Putamen (tissue), 1 donor: ENCODE measurements around the gene PRR3.
"Not testable (repeated sequence)": the region's sequence is repeated elsewhere in the genome, so short reads cannot be mapped to it uniquely, and the experiment has no call there.

Experiments used
- DNase-seq: peaks from one replicate; pipeline ENCODE4 v3.0.0-alpha.2; 2016; ENCODE audit warnings: low spot score

PRR3 gene

GRCh38 chr6:30556906-30557682 is at the start of gene PRR3:
PRR3 (plus strand) TSS chr6:30557295; CDS start chr6:30557345, 50 bp downstream.
- DNase-seq = peak; percentile 92

GRCh38 chr6:30507849-30508827 is 49.0 kb upstream of the PRR3 start:
- DNase-seq = no peak

- DNase-seq = no peak
These were observed 48.0 kb upstream of the PRR3 start for GRCh38 chr6:30508890-30509736.

GRCh38 chr6:30510419-30511168 is 46.5 kb upstream of the PRR3 start:
- no peak for DNase-seq

GRCh38 chr6:30511169-30511546 is 45.9 kb upstream of the PRR3 start:
- DNase-seq = no peak

- no peak for DNase-seq
These were observed 43.6 kb upstream of the PRR3 start for GRCh38 chr6:30513451-30513850.

- no peak for DNase-seq
These were observed 42.0 kb upstream of the PRR3 start for GRCh38 chr6:30515106-30515505.

- peak; percentile 75 for DNase-seq
These were observed 40.9 kb upstream of the PRR3 start for GRCh38 chr6:30515944-30516753.

- DNase-seq = not testable (repeated sequence)
These were observed 40.4 kb upstream of the PRR3 start for GRCh38 chr6:30516754-30517076.

GRCh38 chr6:30517767-30518504 is 39.2 kb upstream of the PRR3 start:
- not testable (repeated sequence) for DNase-seq

- DNase-seq = not testable (repeated sequence)
These were observed 38.5 kb upstream of the PRR3 start for GRCh38 chr6:30518505-30519145.

- DNase-seq = no peak
These were observed 36.6 kb upstream of the PRR3 start for GRCh38 chr6:30520522-30520921.

- DNase-seq = not testable (repeated sequence)
These were observed 36.0 kb upstream of the PRR3 start for GRCh38 chr6:30521082-30521481.

GRCh38 chr6:30521952-30522351 is 35.1 kb upstream of the PRR3 start:
- not testable (repeated sequence) for DNase-seq

GRCh38 chr6:30526444-30526843 is 30.7 kb upstream of the PRR3 start:
- not testable (repeated sequence) for DNase-seq

GRCh38 chr6:30529349-30529875 is 27.7 kb upstream of the PRR3 start:
- DNase-seq = not testable (repeated sequence)

- no peak for DNase-seq
These were observed 27.1 kb upstream of the PRR3 start for GRCh38 chr6:30530014-30530413.

GRCh38 chr6:30533460-30534294 is 23.4 kb upstream of the PRR3 start:
- DNase-seq = no peak
